ENCODE results near the gene FCER2.

The FCER2 gene

GRCh38 chr19:7739801-7740681 is 38.1 kb upstream of the FCER2 start:
- no peak for DNase-seq (ENCODE audit: low spot score)
- ChIA-PET CTCF (interaction anchor here (0.6 kb wide), 1 partner anchor 55 kb away, joined by 5 read pairs; no protein-coding TSS in a partner anchor), POLR2A (ENCODE audit: low non-redundant PET) (no interaction called here)
- no peak overlapping the region for H3K27ac ChIP-seq
- TF ChIP-seq, protein P1, sequence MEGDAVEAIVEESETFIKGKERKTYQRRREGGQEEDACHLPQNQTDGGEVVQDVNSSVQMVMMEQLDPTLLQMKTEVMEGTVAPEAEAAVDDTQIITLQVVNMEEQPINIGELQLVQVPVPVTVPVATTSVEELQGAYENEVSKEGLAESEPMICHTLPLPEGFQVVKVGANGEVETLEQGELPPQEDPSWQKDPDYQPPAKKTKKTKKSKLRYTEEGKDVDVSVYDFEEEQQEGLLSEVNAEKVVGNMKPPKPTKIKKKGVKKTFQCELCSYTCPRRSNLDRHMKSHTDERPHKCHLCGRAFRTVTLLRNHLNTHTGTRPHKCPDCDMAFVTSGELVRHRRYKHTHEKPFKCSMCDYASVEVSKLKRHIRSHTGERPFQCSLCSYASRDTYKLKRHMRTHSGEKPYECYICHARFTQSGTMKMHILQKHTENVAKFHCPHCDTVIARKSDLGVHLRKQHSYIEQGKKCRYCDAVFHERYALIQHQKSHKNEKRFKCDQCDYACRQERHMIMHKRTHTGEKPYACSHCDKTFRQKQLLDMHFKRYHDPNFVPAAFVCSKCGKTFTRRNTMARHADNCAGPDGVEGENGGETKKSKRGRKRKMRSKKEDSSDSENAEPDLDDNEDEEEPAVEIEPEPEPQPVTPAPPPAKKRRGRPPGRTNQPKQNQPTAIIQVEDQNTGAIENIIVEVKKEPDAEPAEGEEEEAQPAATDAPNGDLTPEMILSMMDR (conservative IDR thresholded peaks at IDR 0.05; ENCODE audit: low read depth), result no peak

- ChIA-PET CTCF (interaction anchor here (0.6 kb wide), 1 partner anchor 54 kb away, joined by 5 read pairs; no protein-coding TSS in a partner anchor), POLR2A (ENCODE audit: low non-redundant PET) (no interaction called here)
- H3K27ac ChIP-seq, result no peak overlapping the region
- DNase-seq (ENCODE audit: low spot score), result no peak
- TF ChIP-seq, protein P1 (conservative IDR thresholded peaks at IDR 0.05; ENCODE audit: low read depth), result no peak
Observed at GRCh38 chr19:7739211-7739755, 37.4 kb upstream of the FCER2 start.

DNA sequence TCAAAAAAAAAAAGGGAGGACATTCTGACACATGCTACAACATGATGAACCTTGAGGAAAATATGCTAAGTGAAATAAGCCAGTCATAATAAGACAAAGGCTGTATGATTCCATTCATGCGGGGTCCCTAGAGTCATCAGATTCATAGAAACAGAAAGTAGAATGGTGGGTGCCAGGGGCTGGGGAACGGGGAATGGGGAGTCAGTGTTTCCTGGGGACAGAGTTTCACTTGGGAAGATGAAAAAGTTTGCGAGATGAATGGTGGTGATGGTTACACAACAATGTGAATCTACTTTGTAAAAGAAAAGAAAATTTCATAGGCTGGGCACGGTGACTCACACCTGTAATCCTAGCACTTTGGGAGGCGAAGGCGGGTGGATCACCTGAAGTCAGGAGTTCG is 36.1 kb upstream of the FCER2 start:
- DNase-seq (ENCODE audit: low spot score), result no peak
- H3K27ac ChIP-seq, result no peak overlapping the region
- POLR2A ChIA-PET (ENCODE audit: low non-redundant PET), result no interaction called here
- CTCF ChIA-PET, result no interaction called here
- TF ChIP-seq, protein P1 (conservative IDR thresholded peaks at IDR 0.05; ENCODE audit: low read depth), result no peak

DNA sequence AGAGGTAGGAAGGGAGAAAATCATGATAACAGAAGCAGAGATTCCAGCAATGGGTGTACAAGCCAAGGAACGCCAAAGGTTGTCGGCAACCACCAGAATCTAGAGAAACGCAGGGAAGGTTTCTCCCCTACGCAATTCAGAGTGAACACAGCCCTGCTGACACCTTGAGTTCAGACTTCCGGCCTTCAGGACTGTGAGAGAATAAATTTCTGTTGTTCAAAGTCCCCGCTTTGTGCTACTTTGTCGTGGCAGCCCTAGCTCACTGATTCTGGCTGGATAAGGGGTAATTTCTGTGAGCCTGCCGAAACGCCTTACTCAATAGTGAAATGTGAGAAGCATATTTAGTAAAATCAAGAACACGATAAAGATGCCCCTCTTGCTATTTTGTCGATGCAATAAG is 35.3 kb upstream of the FCER2 start:
- H3K27ac ChIP-seq, result no peak overlapping the region
- no peak for DNase-seq (ENCODE audit: low spot score)
- CTCF ChIA-PET, result no interaction called here
- TF ChIP-seq, protein P1 (conservative IDR thresholded peaks at IDR 0.05; ENCODE audit: low read depth), result no peak
- POLR2A ChIA-PET (ENCODE audit: low non-redundant PET), result no interaction called here

DNA sequence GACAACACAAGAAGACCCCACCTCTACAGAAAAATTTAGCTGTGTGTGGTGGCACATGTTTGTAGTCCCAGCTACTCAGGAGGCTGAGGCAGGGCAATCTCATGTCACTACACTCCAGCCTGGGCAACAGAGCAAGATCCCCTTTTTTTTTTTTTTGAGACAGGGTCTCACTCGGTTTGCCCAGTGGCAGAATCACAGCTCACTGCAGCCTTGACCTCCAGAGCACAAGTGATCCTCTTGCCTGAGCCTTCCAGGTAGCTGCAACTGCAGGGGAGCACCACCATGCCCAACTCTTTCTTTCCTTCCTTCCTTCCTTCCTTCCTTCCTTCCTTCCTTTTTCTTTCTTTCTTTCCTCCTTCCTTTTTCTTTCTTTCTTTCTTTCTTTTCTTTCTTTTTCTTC is 34.2 kb upstream of the FCER2 start:
- no peak overlapping the region for H3K27ac ChIP-seq
- CTCF ChIA-PET, result no interaction called here
- POLR2A ChIA-PET (ENCODE audit: low non-redundant PET), result no interaction called here
- TF ChIP-seq, protein P1 (conservative IDR thresholded peaks at IDR 0.05; ENCODE audit: low read depth), result no peak
- no peak for DNase-seq (ENCODE audit: low spot score)

- TF ChIP-seq, protein P1 (conservative IDR thresholded peaks at IDR 0.05; ENCODE audit: low read depth), result no peak
- no peak for DNase-seq (ENCODE audit: low spot score)
- no peak overlapping the region for H3K27ac ChIP-seq
- CTCF ChIA-PET, result interaction anchor here (0.7 kb wide), 1 partner anchor 18 kb away, joined by 3 read pairs; no protein-coding TSS in a partner anchor
- POLR2A ChIA-PET (ENCODE audit: low non-redundant PET), result no interaction called here
Observed at GRCh38 chr19:7734220-7735203, 32.6 kb upstream of the FCER2 start.

Data from RWPE1 (cell line).